ENCODE measurements around the gene GEMIN4.

GRCh38 chr17:798246-798645 lies 46.2 kb upstream of the GEMIN4 start:
- TF ChIP-seq CTCF (conservative IDR thresholded peaks at IDR 0.05; ENCODE audit: low read length) = no peak
- TF ChIP-seq EZH2phosphoT487 (IDR thresholded peaks at IDR 0.05; ENCODE audit: borderline replicate concordance, low read depth, low read length) = no peak
